ENCODE results near the gene ETV5.

DNA sequence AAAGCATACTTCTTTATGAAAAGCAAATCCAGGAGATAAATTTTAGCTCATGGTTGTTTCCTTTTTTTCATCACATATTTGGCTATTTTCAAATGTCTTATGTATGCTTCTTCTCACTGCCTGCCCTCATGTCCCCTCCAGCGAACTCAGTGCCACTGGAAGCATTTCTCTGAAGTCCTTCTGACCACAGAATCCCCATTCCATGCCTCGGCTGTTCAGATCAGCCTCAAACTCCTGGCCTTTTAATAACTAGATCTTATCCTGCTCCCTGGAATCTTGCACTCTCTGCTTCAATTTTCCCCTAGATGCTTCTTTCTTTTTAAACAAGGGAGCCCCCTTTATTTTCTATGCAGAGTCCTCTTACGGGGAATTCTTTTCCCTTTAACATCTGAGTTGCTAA, 10.1 kb downstream of the ETV5 start:
- TF ChIP-seq, protein P1, sequence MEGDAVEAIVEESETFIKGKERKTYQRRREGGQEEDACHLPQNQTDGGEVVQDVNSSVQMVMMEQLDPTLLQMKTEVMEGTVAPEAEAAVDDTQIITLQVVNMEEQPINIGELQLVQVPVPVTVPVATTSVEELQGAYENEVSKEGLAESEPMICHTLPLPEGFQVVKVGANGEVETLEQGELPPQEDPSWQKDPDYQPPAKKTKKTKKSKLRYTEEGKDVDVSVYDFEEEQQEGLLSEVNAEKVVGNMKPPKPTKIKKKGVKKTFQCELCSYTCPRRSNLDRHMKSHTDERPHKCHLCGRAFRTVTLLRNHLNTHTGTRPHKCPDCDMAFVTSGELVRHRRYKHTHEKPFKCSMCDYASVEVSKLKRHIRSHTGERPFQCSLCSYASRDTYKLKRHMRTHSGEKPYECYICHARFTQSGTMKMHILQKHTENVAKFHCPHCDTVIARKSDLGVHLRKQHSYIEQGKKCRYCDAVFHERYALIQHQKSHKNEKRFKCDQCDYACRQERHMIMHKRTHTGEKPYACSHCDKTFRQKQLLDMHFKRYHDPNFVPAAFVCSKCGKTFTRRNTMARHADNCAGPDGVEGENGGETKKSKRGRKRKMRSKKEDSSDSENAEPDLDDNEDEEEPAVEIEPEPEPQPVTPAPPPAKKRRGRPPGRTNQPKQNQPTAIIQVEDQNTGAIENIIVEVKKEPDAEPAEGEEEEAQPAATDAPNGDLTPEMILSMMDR (IDR thresholded peaks at IDR 0.05), result no peak
- TF ChIP-seq POLR2A (IDR thresholded peaks at IDR 0.05), result no peak
